GM19238 (cell line): ENCODE data around the gene TBC1D9.

ENCODE experiments used
- DNase-seq: peaks from one replicate; pipeline ENCODE4 v3.0.0; 2011; ENCODE audit warnings: low spot score; ENCODE audit not compliant: insufficient read length

TBC1D9 gene

GRCh38 chr4:140695483-140695882, 60.7 kb downstream of the TBC1D9 start:
- DNase-seq = no peak

- DNase-seq = no peak
Observed at GRCh38 chr4:140693562-140693961, 62.6 kb downstream of the TBC1D9 start.

- no peak for DNase-seq
Observed at GRCh38 chr4:140691369-140691768, 64.8 kb downstream of the TBC1D9 start.

GRCh38 chr4:140690093-140690492, 66.1 kb downstream of the TBC1D9 start:
- no peak for DNase-seq

GRCh38 chr4:140689623-140690022, 66.6 kb downstream of the TBC1D9 start:
- DNase-seq = no peak

GRCh38 chr4:140688711-140689598, 67.2 kb downstream of the TBC1D9 start:
- DNase-seq = no peak

GRCh38 chr4:140686796-140687195, 69.4 kb downstream of the TBC1D9 start:
- no peak for DNase-seq

GRCh38 chr4:140684314-140684713, 71.9 kb downstream of the TBC1D9 start:
- no peak for DNase-seq

- no peak for DNase-seq
Observed at GRCh38 chr4:140681201-140681600, 75.0 kb downstream of the TBC1D9 start.

- DNase-seq = no peak
Observed at GRCh38 chr4:140680686-140681085, 75.5 kb downstream of the TBC1D9 start.

GRCh38 chr4:140679576-140679975, 76.6 kb downstream of the TBC1D9 start:
- no peak for DNase-seq

- DNase-seq = no peak
Observed at GRCh38 chr4:140675599-140676231, 80.5 kb downstream of the TBC1D9 start.

GRCh38 chr4:140673729-140674128, 82.5 kb downstream of the TBC1D9 start:
- no peak for DNase-seq

- no peak for DNase-seq
Observed at GRCh38 chr4:140672416-140672815, 83.8 kb downstream of the TBC1D9 start.

GRCh38 chr4:140668111-140668510, 88.1 kb downstream of the TBC1D9 start:
- DNase-seq = no peak

- DNase-seq = no peak
Observed at GRCh38 chr4:140666889-140667614, 89.1 kb downstream of the TBC1D9 start.

- DNase-seq = no peak
Observed at GRCh38 chr4:140662082-140662869, 93.9 kb downstream of the TBC1D9 start.

GRCh38 chr4:140661550-140661949, 94.6 kb downstream of the TBC1D9 start:
- DNase-seq = no peak

- DNase-seq = no peak
Observed at GRCh38 chr4:140659943-140660700, 96.1 kb downstream of the TBC1D9 start.

- no peak for DNase-seq
Observed at GRCh38 chr4:140654495-140654814, 101.7 kb downstream of the TBC1D9 start.
